Endothelial cell of umbilical vein (primary cell): ENCODE measurements around the gene CFAP99. TPM values are rescaled to one million over a fixed set of nuclear protein-coding genes. Genes with fewer than 3 reads are reported as not detected.

Source experiments
- BruUV-seq: library from RNA; stranded (reverse); fragments of 400-500 nt; replicated peaks from 2 replicates; lab custom pipeline; 2021; lab: Mats Ljungman, UMichigan
- CTCF ChIA-PET: fragments of 300-600, 350-600 bp; sonication (Branson Sonifier 250); formaldehyde crosslinking; loops from one replicate; lab custom pipeline; 2021; ENCODE audit warnings: antibody characterized with exemption, inconsistent platforms; lab: Charles Lee
- POLR2A ChIA-PET: fragments of 300-600, 350-600 bp; sonication (Branson Sonifier 250); formaldehyde crosslinking; loops from one replicate; lab custom pipeline; 2021; ENCODE audit warnings: antibody characterized with exemption, inconsistent platforms; lab: Charles Lee
- DNase-seq: peaks from one replicate; pipeline ENCODE4 v3.0.0-alpha.2; 2011; ENCODE audit warnings: low read depth, low spot score
- FAIRE-seq: peaks from 2 replicates; lab custom pipeline; 2011; peaks lifted over from hg19 to GRCh38; lab: Jason Lieb, UNC
- H2AFZ ChIP-seq: 2 replicates; pipeline ENCODE4 v1.6.0; 2012; ENCODE audit warnings: low read depth, low read length, control low read depth, inconsistent platforms
- H3K27ac ChIP-seq: 2 replicates; pipeline ENCODE4 v1.5.1; 2011; ENCODE audit warnings: low read depth, mild to moderate bottlenecking, control low read depth, low read length, moderate library complexity; ENCODE audit not compliant: insufficient read depth
- H3K27me3 ChIP-seq, 2 experiments: 2 replicates each; pipeline versions ENCODE4 v1.6.0 to v1.6.1; 2011; ENCODE audit warnings: low read length in 2 of 2, mixed read lengths in 1 of 2; ENCODE audit not compliant: control insufficient read depth in 2 of 2, insufficient read depth in 2 of 2
- H3K36me3 ChIP-seq, 2 experiments: 2 replicates in 1 of 2; 3 replicates in 1 of 2; pipeline ENCODE4 v1.5.1; 2011; ENCODE audit warnings: low read length in 2 of 2, mild to moderate bottlenecking in 1 of 2, moderate library complexity in 1 of 2; ENCODE audit not compliant: control insufficient read depth in 2 of 2, insufficient read depth in 2 of 2; ENCODE audit errors: extremely low read depth in 1 of 2
- H3K4me1 ChIP-seq: 3 replicates; pipeline ENCODE4 v1.5.1; 2011; ENCODE audit warnings: mild to moderate bottlenecking, low read length; ENCODE audit not compliant: control insufficient read depth, insufficient read depth; ENCODE audit errors: extremely low read depth
- H3K4me2 ChIP-seq: 2 replicates; pipeline ENCODE4 v1.6.1; 2011; ENCODE audit warnings: low read length, control low read depth, mixed read lengths; ENCODE audit not compliant: insufficient read depth
- H3K4me3 ChIP-seq, 3 experiments: fragments of 200-600 bp in 1 of 3; sonication (generic), shearing (Covaris generic) in 1 of 3; replicated peaks in 1 of 3; 2 replicates each; pipeline ENCODE4 v1.5.1; 2011 to 2016; ENCODE audit warnings: control low read depth in 3 of 3, low read length in 3 of 3, mild to moderate bottlenecking in 2 of 3, inconsistent platforms in 1 of 3, low read depth in 1 of 3, moderate library complexity in 1 of 3; ENCODE audit not compliant: insufficient read depth in 1 of 3
- H3K79me2 ChIP-seq: 2 replicates; pipeline ENCODE4 v1.6.0; 2012; ENCODE audit warnings: low read length, inconsistent platforms; ENCODE audit not compliant: control insufficient read depth, insufficient read depth
- H3K9ac ChIP-seq: replicated peaks from 2 replicates; pipeline ENCODE3; 2011; ENCODE audit warnings: low read length, control low read depth; ENCODE audit not compliant: insufficient read depth; ENCODE audit errors: extremely low read depth
- H3K9me1 ChIP-seq: replicated peaks from 3 replicates; pipeline ENCODE4 v1.6.0; 2011; ENCODE audit warnings: mild to moderate bottlenecking, low read length; ENCODE audit not compliant: control insufficient read depth, insufficient read depth; ENCODE audit errors: extremely low read depth
- H3K9me3 ChIP-seq: replicated peaks from 2 replicates; pipeline ENCODE4 v1.5.1; 2012; ENCODE audit warnings: low read length, inconsistent platforms; ENCODE audit not compliant: control insufficient read depth, insufficient read depth
- H4K20me1 ChIP-seq: replicated peaks from 2 replicates; pipeline ENCODE3; 2011; ENCODE audit warnings: mild to moderate bottlenecking, low read length; ENCODE audit not compliant: control insufficient read depth, insufficient read depth; ENCODE audit errors: extremely low read depth
- CTCF ChIP-seq, 2 donors: IDR thresholded peaks; 1 replicate in 1 of 2; 2 replicates in 1 of 2; pipeline ENCODE4 v1.5.1; 2011; ENCODE audit warnings: low read length in 2 of 2, mild to moderate bottlenecking in 2 of 2, moderate library complexity in 2 of 2, control low read depth in 1 of 2, inconsistent platforms in 1 of 2, low read depth in 1 of 2; ENCODE audit not compliant: insufficient read depth in 1 of 2; ENCODE audit errors: extremely low read depth in 1 of 2
- EZH2 ChIP-seq: IDR thresholded peaks from 2 replicates; pipeline ENCODE4 v1.6.1; 2012; ENCODE audit warnings: borderline replicate concordance, low read depth, mild to moderate bottlenecking, moderate library complexity, low read length, inconsistent platforms; ENCODE audit not compliant: severe bottlenecking
- FOS ChIP-seq: IDR thresholded peaks from 2 replicates; pipeline ENCODE4 v1.6.1; 2011; ENCODE audit warnings: mild to moderate bottlenecking, low read length, moderate library complexity, borderline replicate concordance; ENCODE audit not compliant: insufficient read depth
- GATA2 ChIP-seq: IDR thresholded peaks from 2 replicates; pipeline ENCODE4 v1.7.0; 2011; ENCODE audit warnings: low read depth, mild to moderate bottlenecking, moderate library complexity, mixed read lengths, low read length; ENCODE audit not compliant: insufficient read length, insufficient read depth
- JUN ChIP-seq: IDR thresholded peaks from 2 replicates; pipeline ENCODE4 v1.6.1; 2011; ENCODE audit warnings: borderline replicate concordance, low read depth; ENCODE audit not compliant: insufficient read length, insufficient read depth
- MAX ChIP-seq: IDR thresholded peaks from 2 replicates; pipeline ENCODE4 v1.6.1; 2011; ENCODE audit not compliant: insufficient read depth, insufficient read length
- MYC ChIP-seq: IDR thresholded peaks from one replicate; pipeline ENCODE4 v1.6.1; 2011; ENCODE audit warnings: mild to moderate bottlenecking, low read depth, low read length
- POLR2A ChIP-seq: IDR thresholded peaks from 2 replicates; pipeline ENCODE4 v1.6.1; 2012; ENCODE audit warnings: low read depth, mild to moderate bottlenecking, control low read depth, low read length
- POLR2AphosphoS5 ChIP-seq: IDR thresholded peaks from 2 replicates; pipeline ENCODE4 v1.6.1; 2012; ENCODE audit warnings: low read depth, mild to moderate bottlenecking, control low read depth, low read length, moderate library complexity; ENCODE audit not compliant: insufficient read depth
- dilution Hi-C: fragments of 300-500 bp; cut with MboI; formaldehyde crosslinking; loops from one replicate; pipeline ENCODE4 v1.15.0; 2019; ENCODE audit warnings: low sequenced_read_pairs; ENCODE audit not compliant: extremely low pct_ligation_motif_present
- intact Hi-C: fragments of 100-400 bp; cut with micrococcal nuclease; formaldehyde crosslinking; loops from one replicate; pipeline ENCODE4 v1.10.0; 2022
- polyA plus RNA-seq, 4 experiments: library from polyadenylated mRNA; depleted of rRNA in 3 of 4; stranded (reverse) in 3 of 4; unstranded in 1 of 4; fragments of >200 nt; gene quantifications; 2 replicates each; pipeline versions ENCODE4 v1.2.1 to v1.2.3, GENCODE V29; 2011 to 2012; ENCODE audit warnings: missing spikeins in 1 of 4
- total RNA-seq: library from RNA; stranded (reverse); gene quantifications from 2 replicates; pipeline ENCODE4 v1.2.3, GENCODE V29; 2021

The CFAP99 gene
- total and polyA plus RNA-seq, 2 donors (not counting 3 experiments of a cell fraction or from before 2014, with no cell fraction given): 0.03 TPM; not detected in 1

GRCh38 chr4:2486981-2487380 is 68.2 kb downstream of the CFAP99 start:
- FAIRE-seq: no peak
- H3K9me3 ChIP-seq: no peaks in the 10 kb centered on the region
- H3K4me3 ChIP-seq: no peak overlapping the region
- H3K27ac ChIP-seq: no peak overlapping the region
- no peak overlapping the region for H3K4me2 ChIP-seq
- CTCF ChIA-PET: no interaction called here
- H3K9ac ChIP-seq: no peak overlapping the region
- no peak for DNase-seq
- peaks cover 2 to 6% of the 10 kb centered on the region in 2 experiments for H3K36me3 ChIP-seq
- no peaks in the 10 kb centered on the region for H3K9me1 ChIP-seq
- POLR2A ChIA-PET: interaction anchor here (0.7 kb wide), 1 partner anchor 31 kb away, joined by 4 read pairs; no protein-coding TSS in a partner anchor
- no peaks in the 10 kb centered on the region for H3K27me3 ChIP-seq
- H3K4me1 ChIP-seq: peaks cover 45% of the 10 kb centered on the region
- intact Hi-C loops (no loop called here), dilution Hi-C loops (no loop called here)
- BruUV-seq: no TSS peak
- H4K20me1 ChIP-seq: peaks cover 13% of the 10 kb centered on the region
- peaks cover 94% of the 10 kb centered on the region for H3K79me2 ChIP-seq
- H2AFZ ChIP-seq: no peak overlapping the region
- no peak for TF ChIP-seq JUN
- no peak for TF ChIP-seq EZH2
- no peak for TF ChIP-seq MAX
- no peak for TF ChIP-seq POLR2A
- no peak for TF ChIP-seq CTCF (IDR thresholded peaks at IDR 0.05; ENCODE audit: extremely low read depth in 1 of 2, insufficient read depth in 1 of 2, low read depth in 1 of 2, low read length in 2 of 2)
- no peak for TF ChIP-seq POLR2AphosphoS5
- TF ChIP-seq FOS: no peak
- TF ChIP-seq GATA2: no peak
- no peak for TF ChIP-seq MYC
